Parathyroid adenoma (tissue), 2 donors: ENCODE results near the gene FBXL22.

Experiments
- H2AFZ ChIP-seq: fragments of 300-600 bp; sonication (generic); one replicate; pipeline ENCODE4 v1.7.0; 2017; ENCODE audit warnings: antibody characterized with exemption, mild to moderate bottlenecking
- H3K27ac ChIP-seq: fragments of 300-600 bp; sonication (generic); one replicate; pipeline ENCODE4 v1.7.0; 2017
- H3K27me3 ChIP-seq: fragments of 300-600 bp; sonication (generic); one replicate; pipeline ENCODE4 v1.7.0; 2017; ENCODE audit warnings: low read length; ENCODE audit not compliant: control insufficient read depth, insufficient read depth
- H3K36me3 ChIP-seq: fragments of 300-600 bp; sonication (generic); one replicate; pipeline ENCODE4 v1.7.0; 2017; ENCODE audit warnings: low read length; ENCODE audit not compliant: control insufficient read depth, insufficient read depth
- H3K4me1 ChIP-seq: fragments of 300-600 bp; sonication (generic); one replicate; pipeline ENCODE4 v1.7.0; 2017; ENCODE audit warnings: control low read depth
- H3K4me2 ChIP-seq: fragments of 300-600 bp; sonication (generic); one replicate; pipeline ENCODE4 v1.7.0; 2017; ENCODE audit warnings: low read length
- H3K4me3 ChIP-seq: fragments of 300-600 bp; sonication (generic); one replicate; pipeline ENCODE4 v1.7.0; 2017; ENCODE audit warnings: low read depth, low read length
- H3K79me2 ChIP-seq: fragments of 300-600 bp; sonication (generic); one replicate; pipeline ENCODE4 v1.7.0; 2017; ENCODE audit warnings: control low read depth
- H3K9ac ChIP-seq: fragments of 300-600 bp; sonication (generic); one replicate; pipeline ENCODE4 v1.7.0; 2017; ENCODE audit warnings: mild to moderate bottlenecking
- H3K9me3 ChIP-seq: fragments of 300-600 bp; sonication (generic); one replicate; pipeline ENCODE4 v1.7.0; 2017; ENCODE audit warnings: low read length; ENCODE audit not compliant: control insufficient read depth
- CTCF ChIP-seq: fragments of 300-600 bp; sonication (generic); IDR thresholded peaks from one replicate; pipeline ENCODE4 v1.7.0; 2017; ENCODE audit warnings: antibody characterized with exemption, mild to moderate bottlenecking
- donor health status: primary hyperparathyroidism.

Gene FBXL22

GRCh38 chr15:63576441-63576840 lies 20.7 kb upstream of the FBXL22 start:
- H3K4me2 ChIP-seq, result no peak overlapping the region
- no peak for TF ChIP-seq CTCF
- H3K9ac ChIP-seq, result no peak overlapping the region
- no peaks in the 10 kb centered on the region for H3K27me3 ChIP-seq
- no peak overlapping the region for H2AFZ ChIP-seq
- H3K27ac ChIP-seq, result no peak overlapping the region
- no peak overlapping the region for H3K4me3 ChIP-seq
- H3K4me1 ChIP-seq, result no peaks in the 10 kb centered on the region
- no peaks in the 10 kb centered on the region for H3K9me3 ChIP-seq
- H3K79me2 ChIP-seq, result no peaks in the 10 kb centered on the region
- H3K36me3 ChIP-seq, result no peaks in the 10 kb centered on the region

- Histone ChIP-seq H2AFZ (no peak overlapping the region), H3K9me3 (no peaks in the 10 kb centered on the region), H3K4me2 (no peak overlapping the region), H3K27me3 (no peaks in the 10 kb centered on the region), H3K4me3 (no peak overlapping the region), H3K4me1 (no peaks in the 10 kb centered on the region), H3K9ac (no peak overlapping the region), H3K36me3 (no peaks in the 10 kb centered on the region), H3K27ac (no peak overlapping the region), H3K79me2 (no peaks in the 10 kb centered on the region)
- no peak for TF ChIP-seq CTCF
These were observed 15.0 kb upstream of the FBXL22 start for GRCh38 chr15:63582179-63582578.

GRCh38 chr15:63582718-63583426 lies 14.3 kb upstream of the FBXL22 start:
- Histone ChIP-seq H3K4me3 (no peak overlapping the region), H3K27ac (no peak overlapping the region), H3K4me1 (no peaks in the 10 kb centered on the region), H3K4me2 (no peak overlapping the region), H2AFZ (no peak overlapping the region), H3K36me3 (no peaks in the 10 kb centered on the region), H3K9me3 (no peaks in the 10 kb centered on the region), H3K79me2 (no peaks in the 10 kb centered on the region), H3K9ac (no peak overlapping the region), H3K27me3 (no peaks in the 10 kb centered on the region)
- no peak for TF ChIP-seq CTCF

- no peak for TF ChIP-seq CTCF
- H3K36me3 ChIP-seq, result no peaks in the 10 kb centered on the region
These were observed 10.4 kb upstream of the FBXL22 start for GRCh38 chr15:63586790-63587189.

GRCh38 chr15:63587527-63587926 lies 9.7 kb upstream of the FBXL22 start:
- no peak overlapping the region for H2AFZ ChIP-seq
- no peak overlapping the region for H3K9ac ChIP-seq
- no peaks in the 10 kb centered on the region for H3K27me3 ChIP-seq
- no peak overlapping the region for H3K4me2 ChIP-seq
- H3K9me3 ChIP-seq, result no peaks in the 10 kb centered on the region
- no peak for TF ChIP-seq CTCF
- H3K36me3 ChIP-seq, result no peaks in the 10 kb centered on the region
- no peaks in the 10 kb centered on the region for H3K4me1 ChIP-seq
- H3K4me3 ChIP-seq, result no peak overlapping the region
- H3K27ac ChIP-seq, result no peak overlapping the region
- H3K79me2 ChIP-seq, result no peaks in the 10 kb centered on the region

More at GRCh38 chr15:63586790-63587189, 10.4 kb upstream of the FBXL22 start:
- Histone ChIP-seq H3K27ac (no peak overlapping the region), H2AFZ (no peak overlapping the region), H3K9me3 (no peaks in the 10 kb centered on the region), H3K4me3 (no peak overlapping the region), H3K4me1 (no peaks in the 10 kb centered on the region), H3K4me2 (no peak overlapping the region), H3K27me3 (no peaks in the 10 kb centered on the region), H3K9ac (no peak overlapping the region), H3K79me2 (no peaks in the 10 kb centered on the region)
